Uterus (tissue), 2 donors: Measurements from ENCODE around the gene CA5B.

Experiments
- CTCF ChIP-seq, 4 experiments: fragments of 200-600 bp in 2 of 4; fragments of 450-650 bp in 2 of 4; sonication (generic) in 2 of 4; IDR thresholded peaks; one replicate each; pipeline ENCODE4 v1.5.1; 2016 to 2019; ENCODE audit warnings: antibody characterized with exemption in 4 of 4, mild to moderate bottlenecking in 2 of 4, moderate library complexity in 1 of 4
- POLR2A ChIP-seq, 2 donors: fragments of 450-650 bp; IDR thresholded peaks; one replicate each; pipeline ENCODE4 v1.6.1; 2016; ENCODE audit warnings: antibody characterized with exemption in 2 of 2, mild to moderate bottlenecking in 1 of 2, moderate library complexity in 1 of 2

- TF ChIP-seq CTCF (IDR thresholded peaks at IDR 0.05) (no peak), POLR2A (IDR thresholded peaks at IDR 0.05) (no peak)
Observed at GRCh38 chrX:15723887-15724517, 14.1 kb upstream of the CA5B start.
